OCI-LY3 (cell line): ENCODE results near the gene OSER1.

Source experiments
- EZH2phosphoT487 ChIP-seq: fragments of 200-600 bp; shearing (Covaris generic); IDR thresholded peaks from 2 replicates; pipeline ENCODE4 v1.6.1; 2018; ENCODE audit warnings: antibody characterized with exemption, mixed run types, low read depth
- TF ChIP-seq, protein P1 (sequence below): fragments of 200-600, 300-600 bp; sonication (generic); IDR thresholded peaks from 2 replicates; pipeline ENCODE4 v1.5.1; 2014; ENCODE audit warnings: antibody characterized with exemption, low read length, low read depth

DNA sequence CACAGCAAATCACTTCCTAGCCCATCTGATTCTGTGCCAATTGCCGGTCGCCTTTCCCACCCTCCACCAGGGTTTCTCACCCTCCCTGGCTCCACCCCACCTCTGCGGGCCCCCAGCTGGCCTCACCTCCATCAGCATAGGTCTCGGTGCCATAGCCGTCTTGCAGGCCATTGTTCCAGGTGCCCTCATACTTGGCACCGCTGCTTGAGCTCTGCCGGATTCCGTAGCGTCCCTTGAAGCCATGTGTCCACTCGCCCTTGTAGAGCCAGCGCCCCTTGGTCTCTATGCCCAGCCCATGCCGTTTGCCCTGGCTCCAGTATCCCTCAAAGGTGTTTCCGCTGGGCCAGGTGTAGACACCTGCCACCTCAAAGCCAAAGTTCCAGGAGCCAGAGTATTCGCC lies 24.4 kb downstream of the OSER1 start:
- TF ChIP-seq, protein P1, sequence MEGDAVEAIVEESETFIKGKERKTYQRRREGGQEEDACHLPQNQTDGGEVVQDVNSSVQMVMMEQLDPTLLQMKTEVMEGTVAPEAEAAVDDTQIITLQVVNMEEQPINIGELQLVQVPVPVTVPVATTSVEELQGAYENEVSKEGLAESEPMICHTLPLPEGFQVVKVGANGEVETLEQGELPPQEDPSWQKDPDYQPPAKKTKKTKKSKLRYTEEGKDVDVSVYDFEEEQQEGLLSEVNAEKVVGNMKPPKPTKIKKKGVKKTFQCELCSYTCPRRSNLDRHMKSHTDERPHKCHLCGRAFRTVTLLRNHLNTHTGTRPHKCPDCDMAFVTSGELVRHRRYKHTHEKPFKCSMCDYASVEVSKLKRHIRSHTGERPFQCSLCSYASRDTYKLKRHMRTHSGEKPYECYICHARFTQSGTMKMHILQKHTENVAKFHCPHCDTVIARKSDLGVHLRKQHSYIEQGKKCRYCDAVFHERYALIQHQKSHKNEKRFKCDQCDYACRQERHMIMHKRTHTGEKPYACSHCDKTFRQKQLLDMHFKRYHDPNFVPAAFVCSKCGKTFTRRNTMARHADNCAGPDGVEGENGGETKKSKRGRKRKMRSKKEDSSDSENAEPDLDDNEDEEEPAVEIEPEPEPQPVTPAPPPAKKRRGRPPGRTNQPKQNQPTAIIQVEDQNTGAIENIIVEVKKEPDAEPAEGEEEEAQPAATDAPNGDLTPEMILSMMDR, result no peak
- no peak for TF ChIP-seq EZH2phosphoT487
